ENCODE measurements around the gene CIB4.

CIB4 gene

DNA sequence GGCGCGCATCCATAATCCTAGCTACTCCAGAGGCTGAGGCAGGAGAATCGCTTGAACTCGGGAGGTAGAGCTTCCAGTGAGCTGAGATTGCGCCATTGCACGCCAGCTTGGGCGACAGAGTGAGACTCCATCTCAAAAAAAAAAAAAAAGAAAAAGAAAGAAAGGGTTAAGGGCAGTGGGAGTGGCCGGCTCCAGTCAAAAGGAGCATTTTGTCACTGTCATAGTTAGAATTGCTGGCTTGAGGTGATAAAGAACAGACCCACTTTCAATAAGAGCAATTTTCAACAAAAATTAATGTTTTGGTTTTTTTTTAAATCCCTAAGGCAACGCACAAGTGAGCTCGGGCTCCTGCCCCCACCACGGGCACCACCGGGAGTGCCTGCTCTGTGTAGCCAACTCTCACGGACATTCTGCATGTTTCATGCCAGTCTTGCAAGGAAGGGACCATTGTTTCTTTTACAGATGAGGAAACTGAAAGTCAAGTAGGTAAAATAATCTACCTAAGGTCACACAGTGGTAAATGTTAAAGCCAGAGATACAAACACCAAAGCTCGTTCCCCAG is 8.5 kb downstream of the CIB4 start:
- TF ChIP-seq, protein P1, sequence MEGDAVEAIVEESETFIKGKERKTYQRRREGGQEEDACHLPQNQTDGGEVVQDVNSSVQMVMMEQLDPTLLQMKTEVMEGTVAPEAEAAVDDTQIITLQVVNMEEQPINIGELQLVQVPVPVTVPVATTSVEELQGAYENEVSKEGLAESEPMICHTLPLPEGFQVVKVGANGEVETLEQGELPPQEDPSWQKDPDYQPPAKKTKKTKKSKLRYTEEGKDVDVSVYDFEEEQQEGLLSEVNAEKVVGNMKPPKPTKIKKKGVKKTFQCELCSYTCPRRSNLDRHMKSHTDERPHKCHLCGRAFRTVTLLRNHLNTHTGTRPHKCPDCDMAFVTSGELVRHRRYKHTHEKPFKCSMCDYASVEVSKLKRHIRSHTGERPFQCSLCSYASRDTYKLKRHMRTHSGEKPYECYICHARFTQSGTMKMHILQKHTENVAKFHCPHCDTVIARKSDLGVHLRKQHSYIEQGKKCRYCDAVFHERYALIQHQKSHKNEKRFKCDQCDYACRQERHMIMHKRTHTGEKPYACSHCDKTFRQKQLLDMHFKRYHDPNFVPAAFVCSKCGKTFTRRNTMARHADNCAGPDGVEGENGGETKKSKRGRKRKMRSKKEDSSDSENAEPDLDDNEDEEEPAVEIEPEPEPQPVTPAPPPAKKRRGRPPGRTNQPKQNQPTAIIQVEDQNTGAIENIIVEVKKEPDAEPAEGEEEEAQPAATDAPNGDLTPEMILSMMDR (IDR thresholded peaks at IDR 0.05; ENCODE audit: low read depth, low read length), result no peak
- no peak for DNase-seq (ENCODE audit: extremely low read depth, low read depth)

DNA sequence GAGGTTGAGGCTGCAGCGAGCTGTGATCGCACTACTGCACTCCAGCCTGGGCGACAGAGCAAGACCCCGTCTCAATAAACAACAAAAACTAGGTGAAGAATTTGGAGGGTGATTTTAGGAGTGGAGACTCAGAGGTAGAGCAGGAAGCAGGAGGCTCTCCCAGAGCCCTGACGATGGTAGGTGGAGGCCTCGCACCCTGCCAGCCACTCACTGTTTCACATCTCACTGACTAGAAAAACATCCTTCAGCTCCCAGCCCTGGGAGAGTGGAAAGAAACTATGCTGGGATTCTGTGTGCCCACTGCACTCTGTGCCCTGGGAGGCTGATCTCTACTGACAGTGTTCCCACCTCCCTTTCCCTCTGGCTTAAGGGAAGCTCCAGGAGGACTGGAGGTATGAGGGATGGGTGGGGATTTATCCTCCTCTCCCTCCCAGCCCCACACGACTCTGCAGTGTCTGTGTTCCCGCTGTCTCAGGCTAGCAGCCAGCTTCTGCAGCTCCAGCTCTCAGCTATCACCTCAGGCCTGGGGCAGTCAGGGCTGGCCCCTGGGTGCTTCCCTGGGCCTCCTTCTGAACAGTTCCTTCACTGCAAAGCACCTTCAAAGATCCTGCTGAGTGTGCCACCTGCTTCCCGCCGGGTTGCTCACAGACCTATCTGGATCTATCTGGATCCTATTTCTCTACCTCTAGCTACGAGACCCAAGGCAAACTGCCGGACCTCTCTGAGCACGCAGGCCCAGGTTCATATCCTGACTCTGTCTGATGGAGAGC is 9.6 kb downstream of the CIB4 start:
- TF ChIP-seq, protein P1 (IDR thresholded peaks at IDR 0.05; ENCODE audit: low read depth, low read length), result no peak
- no peak for DNase-seq (ENCODE audit: extremely low read depth, low read depth)

DNA sequence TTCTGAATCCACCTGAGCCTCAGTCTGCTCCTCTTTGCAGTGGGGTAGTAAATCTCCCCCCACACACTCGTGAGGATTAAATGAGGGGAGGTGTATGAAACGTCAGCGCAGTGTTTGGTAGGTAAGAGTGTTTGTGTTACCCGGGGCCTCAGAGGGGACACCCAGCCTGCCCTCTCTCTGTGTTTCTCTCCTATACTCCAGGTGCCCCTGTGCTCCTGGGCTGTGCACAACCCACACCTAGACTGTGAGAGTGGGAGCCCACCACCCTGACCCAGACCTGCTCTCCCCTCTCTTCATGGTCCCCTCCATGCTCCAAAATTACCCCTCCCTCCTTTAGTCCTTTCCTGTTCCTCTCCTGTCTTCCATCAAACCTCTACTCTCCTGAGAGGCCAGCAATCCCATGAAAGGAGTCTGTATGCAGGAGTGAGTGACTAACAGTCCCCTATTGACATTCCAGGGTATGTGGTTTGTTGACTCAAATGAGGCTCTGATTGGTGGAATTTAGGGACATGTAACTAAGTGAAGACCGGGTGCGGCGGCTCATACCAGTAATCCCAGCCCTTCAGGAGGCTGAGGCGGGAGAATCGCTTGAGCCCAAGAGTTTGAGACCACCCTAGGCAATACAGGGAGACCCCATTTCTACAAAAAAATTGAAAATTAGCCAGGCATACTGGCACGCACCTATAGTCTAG is 10.4 kb downstream of the CIB4 start:
- TF ChIP-seq, protein P1 (IDR thresholded peaks at IDR 0.05; ENCODE audit: low read depth, low read length), result no peak
- DNase-seq (ENCODE audit: extremely low read depth, low read depth), result no peak

DNA sequence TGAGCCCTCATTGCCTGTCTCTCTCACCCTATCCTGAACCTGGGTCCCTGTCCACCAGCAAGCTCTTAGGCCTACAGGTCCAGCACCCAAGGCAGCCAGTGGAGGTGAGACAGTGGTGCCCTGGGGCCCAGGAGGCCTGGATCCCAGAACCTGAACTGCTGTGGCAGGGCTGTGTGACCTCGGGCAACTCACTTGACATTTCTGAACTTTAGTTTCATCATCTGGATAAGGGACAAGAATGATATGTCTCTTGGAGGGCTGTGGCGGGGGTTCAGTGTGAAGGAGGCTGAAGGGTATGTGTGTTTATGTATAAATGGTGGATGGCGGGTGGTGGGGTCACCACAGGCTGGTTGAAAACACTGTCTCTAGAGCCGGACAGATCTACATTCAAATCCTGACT is 10.9 kb downstream of the CIB4 start:
- TF ChIP-seq, protein P1 (IDR thresholded peaks at IDR 0.05; ENCODE audit: low read depth, low read length), result no peak
- DNase-seq (ENCODE audit: extremely low read depth, low read depth), result no peak

DNA sequence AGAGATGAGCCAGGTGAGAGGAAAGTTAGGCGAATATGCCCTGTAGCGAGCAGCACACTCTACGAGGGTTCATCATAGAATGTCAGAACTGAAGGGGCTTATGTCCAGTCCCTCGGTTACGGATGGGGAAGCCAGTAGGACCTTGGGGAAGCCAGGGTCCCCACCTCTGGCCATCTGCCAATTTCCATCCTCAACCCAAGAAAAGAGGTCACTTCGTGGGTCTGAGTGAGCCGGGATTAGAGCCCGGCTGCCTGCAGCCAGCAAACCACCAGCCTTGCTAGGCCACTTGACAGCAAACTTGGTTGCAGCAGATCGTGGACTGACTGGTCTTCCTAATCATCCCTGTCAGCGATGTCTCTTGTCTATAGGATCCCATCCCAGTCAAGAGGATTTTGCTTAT is 11.4 kb downstream of the CIB4 start:
- no peak for DNase-seq (ENCODE audit: extremely low read depth, low read depth)
- TF ChIP-seq, protein P1 (IDR thresholded peaks at IDR 0.05; ENCODE audit: low read depth, low read length), result no peak

DNA sequence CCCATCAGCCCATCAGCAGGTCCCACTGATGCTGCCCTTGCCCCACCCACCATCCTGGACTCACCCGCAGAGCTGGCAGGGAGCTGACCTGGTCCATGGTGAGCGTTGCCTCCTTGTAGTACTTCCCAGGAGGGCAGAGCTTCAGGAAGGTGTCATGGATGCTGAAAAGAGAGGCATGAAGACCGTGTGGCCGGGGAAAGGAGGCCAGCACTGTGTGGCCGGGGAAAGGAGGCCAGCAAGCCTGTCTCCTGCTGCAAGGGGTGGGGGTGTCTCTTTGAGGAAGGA is 11.9 kb downstream of the CIB4 start:
- TF ChIP-seq, protein P1 (IDR thresholded peaks at IDR 0.05; ENCODE audit: low read depth, low read length), result no peak
- no peak for DNase-seq (ENCODE audit: extremely low read depth, low read depth)
